ENCODE measurements around the gene ATXN7. TPM values are rescaled to one million over a fixed set of nuclear protein-coding genes. Genes with fewer than 3 reads are reported as not detected.

The ATXN7 gene
- total RNA-seq, 1 experiment from 2014 or later: 3.6 TPM

GRCh38 chr3:64030741-64031140 lies 167.1 kb downstream of the ATXN7 start:
- H3K79me2 ChIP-seq (ENCODE audit: low read length): no peaks in the 10 kb centered on the region
- no peaks in the 10 kb centered on the region for H3K9me3 ChIP-seq (ENCODE audit: low read length)
- peak overlapping the region; percentile 76 for H2AFZ ChIP-seq (ENCODE audit: low read length)
- ATAC-seq (peak; percentile 81), DNase-seq (peak; percentile 75)
- H3K9me2 ChIP-seq (replicated peaks; ENCODE audit: low read length): no peaks in the 10 kb centered on the region
- intact Hi-C loops (cut with micrococcal nuclease): loop anchor here (1.0 to 5.0 kb wide), 5 partner anchors 62 to 454 kb away; no protein-coding TSS in a partner anchor
- CTCF ChIA-PET: no interaction called here
- no TSS peak for BruUV-seq (replicated peaks)
- peak overlapping the region; percentile 55 for H3K4me2 ChIP-seq (ENCODE audit: low read length)
- peak overlapping the region; percentile 35; the same call in 1 of the 2 replicates for H3K4me3 ChIP-seq (ENCODE audit: low read length)
- no peaks in the 10 kb centered on the region for H3K36me3 ChIP-seq (ENCODE audit: low read depth, low read length)
- H4K20me1 ChIP-seq (ENCODE audit: low read length): no peaks in the 10 kb centered on the region
- peak; percentile 69 for TF ChIP-seq CTCF (conservative IDR thresholded peaks at IDR 0.05; ENCODE audit: low read depth, low read length)
- no peak for TF ChIP-seq EZH2 (IDR thresholded peaks at IDR 0.05; ENCODE audit: low read length, unreplicated experiment)
- no peak for TF ChIP-seq EZH2phosphoT487 (IDR thresholded peaks at IDR 0.05; ENCODE audit: borderline replicate concordance, low read length)
- H3K4me1 ChIP-seq (ENCODE audit: insufficient read depth, low read length): 0 out of 2 replicates have a peak, but pooled peaks cover 4% of the 10 kb centered on the region
- no peaks in the 10 kb centered on the region for H3K27me3 ChIP-seq (ENCODE audit: low read length)
- POLR2A ChIA-PET (ENCODE audit: unreplicated experiment): no interaction called here
- H3K27ac ChIP-seq (ENCODE audit: low read length): peak overlapping the region; percentile 46
- H3K9ac ChIP-seq (ENCODE audit: low read length): peak overlapping the region; percentile 41
- H3F3A ChIP-seq (ENCODE audit: low read length, unreplicated experiment): no peaks in the 10 kb centered on the region

DNA sequence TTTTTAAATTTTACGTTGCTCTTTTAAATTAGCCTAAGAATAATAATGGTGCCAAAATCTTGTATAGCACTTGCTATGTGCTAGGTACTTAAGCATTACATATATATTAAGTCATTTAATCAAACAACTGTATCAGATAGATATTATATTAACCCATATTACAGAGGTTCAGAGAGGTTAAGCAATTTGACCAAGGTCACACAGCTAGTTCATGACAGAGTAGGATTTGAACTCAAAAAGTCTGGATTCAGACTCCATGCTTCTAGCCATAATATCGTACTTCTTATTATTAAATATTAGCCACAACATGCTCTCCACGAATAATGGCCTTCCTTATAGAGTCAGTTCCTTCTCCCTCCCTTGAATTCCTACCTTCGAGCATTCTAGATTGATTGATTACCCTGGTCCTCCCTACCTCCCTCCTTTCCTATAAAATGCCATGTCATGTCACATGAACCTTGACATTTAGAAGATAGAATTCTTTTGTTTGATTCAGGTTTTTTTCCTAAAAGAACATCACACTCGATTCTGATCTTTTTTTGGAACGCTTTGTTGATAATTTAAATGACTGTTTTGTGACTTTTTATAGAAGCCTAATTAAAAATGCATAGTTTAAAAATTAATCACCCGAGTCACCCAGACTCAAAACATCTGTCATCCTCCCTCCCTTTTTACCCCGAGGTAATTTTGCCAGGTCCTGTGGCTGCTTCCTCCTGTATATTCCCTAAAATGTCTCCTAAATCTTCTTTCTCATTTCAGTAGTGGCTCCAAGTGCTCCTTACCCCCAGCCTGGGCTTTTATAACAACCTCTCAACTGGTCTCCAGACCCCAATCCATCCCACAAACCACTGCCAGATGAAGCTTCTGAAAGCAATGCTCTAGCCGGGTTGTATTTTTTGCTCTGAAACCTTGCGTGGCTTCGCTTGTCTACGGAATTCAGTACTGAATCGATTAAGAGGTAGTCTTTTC lies 168.2 kb downstream of the ATXN7 start:
- TF ChIP-seq CTCF (conservative IDR thresholded peaks at IDR 0.05; ENCODE audit: low read depth, low read length): no peak
- H2AFZ ChIP-seq (ENCODE audit: low read length): peak overlapping the region; percentile 34; the same call in 1 of the 2 replicates
- no peaks in the 10 kb centered on the region for H4K20me1 ChIP-seq (ENCODE audit: low read length)
- H3K79me2 ChIP-seq (ENCODE audit: low read length): no peaks in the 10 kb centered on the region
- H3K9me3 ChIP-seq (ENCODE audit: low read length): no peaks in the 10 kb centered on the region
- no peaks in the 10 kb centered on the region for H3K9me2 ChIP-seq (replicated peaks; ENCODE audit: low read length)
- POLR2A ChIA-PET (ENCODE audit: unreplicated experiment): no interaction called here
- CTCF ChIA-PET: no interaction called here
- H3K36me3 ChIP-seq (ENCODE audit: low read depth, low read length): no peaks in the 10 kb centered on the region
- intact Hi-C loops (cut with micrococcal nuclease): loop anchor here (2.0 to 5.0 kb wide), 4 partner anchors 60 to 453 kb away; no protein-coding TSS in a partner anchor
- no TSS peak for BruUV-seq (replicated peaks)
- H3K4me1 ChIP-seq (ENCODE audit: insufficient read depth, low read length): 0 out of 2 replicates have a peak, but pooled peaks cover 4% of the 10 kb centered on the region
- no peak overlapping the region for H3K4me2 ChIP-seq (ENCODE audit: low read length)
- H3K27me3 ChIP-seq (ENCODE audit: low read length): no peaks in the 10 kb centered on the region
- no peaks in the 10 kb centered on the region for H3F3A ChIP-seq (ENCODE audit: low read length, unreplicated experiment)
- no peak overlapping the region for H3K4me3 ChIP-seq (ENCODE audit: low read length)
- no peak for DNase-seq
- ATAC-seq: no peak
- H3K27ac ChIP-seq (ENCODE audit: low read length): no peak overlapping the region
- H3K9ac ChIP-seq (ENCODE audit: low read length): no peak overlapping the region

GRCh38 chr3:64033069-64033468 lies 169.4 kb downstream of the ATXN7 start:
- no peak for TF ChIP-seq EZH2phosphoT487 (IDR thresholded peaks at IDR 0.05; ENCODE audit: borderline replicate concordance, low read length)
- no peak for TF ChIP-seq CTCF (conservative IDR thresholded peaks at IDR 0.05; ENCODE audit: low read depth, low read length)

More at GRCh38 chr3:64033069-64033468, 169.4 kb downstream of the ATXN7 start:
- H2AFZ ChIP-seq (ENCODE audit: low read length): no peak overlapping the region
- H3K4me3 ChIP-seq (ENCODE audit: low read length): no peak overlapping the region
- H3K9me3 ChIP-seq (ENCODE audit: low read length): no peaks in the 10 kb centered on the region
- ATAC-seq: no peak
- H3K79me2 ChIP-seq (ENCODE audit: low read length): no peaks in the 10 kb centered on the region
- no peaks in the 10 kb centered on the region for H3K27me3 ChIP-seq (ENCODE audit: low read length)
- no peak overlapping the region for H3K27ac ChIP-seq (ENCODE audit: low read length)
- no peaks in the 10 kb centered on the region for H3K9me2 ChIP-seq (replicated peaks; ENCODE audit: low read length)
- no peaks in the 10 kb centered on the region for H3K36me3 ChIP-seq (ENCODE audit: low read depth, low read length)
- ChIA-PET POLR2A (ENCODE audit: unreplicated experiment) (no interaction called here), CTCF (interaction anchor here (0.6 kb wide), 1 partner anchor 129 kb away, joined by 4 read pairs; no protein-coding TSS in a partner anchor)
- no peaks in the 10 kb centered on the region for H3F3A ChIP-seq (ENCODE audit: low read length, unreplicated experiment)
- intact Hi-C loops (cut with micrococcal nuclease): loop anchor here (5.0 kb wide), 2 partner anchors 59 to 189 kb away; no protein-coding TSS in a partner anchor
- BruUV-seq (replicated peaks): no TSS peak
- H3K9ac ChIP-seq (ENCODE audit: low read length): no peak overlapping the region
- H4K20me1 ChIP-seq (ENCODE audit: low read length): no peaks in the 10 kb centered on the region
- no peak overlapping the region for H3K4me2 ChIP-seq (ENCODE audit: low read length)
- DNase-seq: no peak
- 0 out of 2 replicates have a peak, but pooled peaks cover 4% of the 10 kb centered on the region for H3K4me1 ChIP-seq (ENCODE audit: insufficient read depth, low read length)
